ENCODE measurements around the gene ZBTB42.
"Not testable (repeated sequence)": the region's sequence is repeated elsewhere in the genome, so short reads cannot be mapped to it uniquely, and the experiment has no call there.

ZBTB42 gene

DNA sequence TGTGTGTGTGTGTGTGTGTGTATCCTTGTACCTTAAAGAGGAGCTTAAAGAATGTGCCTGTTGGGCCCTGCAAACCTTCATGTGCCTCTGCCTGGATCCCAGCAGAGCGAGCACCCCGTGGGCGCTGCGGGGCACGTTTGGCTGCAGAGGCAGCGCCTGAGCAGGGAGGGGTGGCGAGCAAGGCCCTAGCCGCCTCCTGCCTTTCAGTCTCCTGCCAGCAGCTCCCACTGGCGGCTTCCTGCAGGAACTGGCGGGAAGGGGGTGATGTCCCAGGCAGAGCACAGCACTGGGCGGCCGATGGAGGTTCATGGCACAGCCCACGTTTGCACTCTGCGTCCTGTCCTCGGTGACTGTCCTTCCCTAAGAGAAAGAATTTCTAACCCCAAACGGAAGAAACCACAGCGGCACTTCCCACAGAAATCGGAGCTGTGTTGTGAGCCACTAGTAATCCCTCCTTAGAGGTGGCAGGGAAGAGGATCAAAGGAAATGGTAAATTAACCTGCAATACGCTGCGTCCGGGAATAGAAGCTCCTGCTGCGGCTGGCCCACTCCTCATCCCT, 19.8 kb downstream of the ZBTB42 start:
- Mint-ChIP-seq H3K36me3 (ENCODE audit: low read depth) (peaks cover 2% of the 10 kb centered on the region), H3K27ac (no peak overlapping the region), H3K9me3 (peaks cover 8% of the 10 kb centered on the region), H3K4me1 (peaks cover 15% of the 10 kb centered on the region), H3K4me3 (no peak overlapping the region), H3K27me3 (peaks cover 15% of the 10 kb centered on the region)
- no peak for DNase-seq
- ATAC-seq, result no peak

- peaks cover 13% of the 10 kb centered on the region for H3K4me1 Mint-ChIP-seq
- no peak overlapping the region for H3K4me3 Mint-ChIP-seq
- no peak overlapping the region for H3K27ac Mint-ChIP-seq
- DNase-seq (no peak), ATAC-seq (no peak)
- peaks cover 8% of the 10 kb centered on the region for H3K9me3 Mint-ChIP-seq
- H3K27me3 Mint-ChIP-seq, result peaks cover 17% of the 10 kb centered on the region
- H3K36me3 Mint-ChIP-seq (ENCODE audit: low read depth), result peaks cover 2% of the 10 kb centered on the region
These were observed 20.5 kb downstream of the ZBTB42 start for GRCh38 chr14:104821229-104821945.

DNA sequence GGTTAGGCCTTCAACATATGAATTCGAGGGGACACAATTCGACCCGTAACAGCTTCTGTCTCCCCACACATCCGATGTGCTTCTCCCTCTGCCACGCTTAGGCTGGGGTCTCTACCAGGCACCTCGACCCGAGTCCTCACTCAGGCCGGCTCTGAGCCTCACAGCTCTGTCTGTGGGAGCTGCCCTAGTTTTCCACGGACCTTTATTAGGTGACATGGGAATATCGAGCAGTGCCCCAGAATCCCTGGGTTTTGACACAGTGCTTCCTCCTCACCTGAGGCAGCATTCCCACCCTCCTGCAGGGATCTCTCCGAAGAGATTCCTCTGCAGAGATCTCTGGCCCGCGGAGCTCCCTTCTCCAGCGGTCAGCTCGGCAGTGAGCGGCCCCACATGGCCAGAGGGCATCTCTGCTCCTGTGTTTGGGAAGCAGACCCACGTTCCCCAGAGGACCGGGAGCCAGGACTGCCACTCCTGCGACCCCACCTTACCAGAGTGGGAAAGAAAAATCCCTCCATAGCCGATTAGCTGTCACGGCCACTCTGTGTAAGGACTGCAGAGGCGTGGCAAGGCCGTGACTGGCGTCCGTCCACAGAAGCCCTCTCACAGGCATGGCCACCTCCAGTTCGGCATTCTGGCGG, 21.2 kb downstream of the ZBTB42 start:
- no peak for DNase-seq
- peaks cover 11% of the 10 kb centered on the region for H3K4me1 Mint-ChIP-seq
- H3K9me3 Mint-ChIP-seq, result peaks cover 8% of the 10 kb centered on the region
- H3K4me3 Mint-ChIP-seq, result no peak overlapping the region
- peaks cover 19% of the 10 kb centered on the region for H3K27me3 Mint-ChIP-seq
- ATAC-seq, result no peak
- H3K27ac Mint-ChIP-seq, result no peak overlapping the region
- peaks cover 2% of the 10 kb centered on the region for H3K36me3 Mint-ChIP-seq (ENCODE audit: low read depth)

DNA sequence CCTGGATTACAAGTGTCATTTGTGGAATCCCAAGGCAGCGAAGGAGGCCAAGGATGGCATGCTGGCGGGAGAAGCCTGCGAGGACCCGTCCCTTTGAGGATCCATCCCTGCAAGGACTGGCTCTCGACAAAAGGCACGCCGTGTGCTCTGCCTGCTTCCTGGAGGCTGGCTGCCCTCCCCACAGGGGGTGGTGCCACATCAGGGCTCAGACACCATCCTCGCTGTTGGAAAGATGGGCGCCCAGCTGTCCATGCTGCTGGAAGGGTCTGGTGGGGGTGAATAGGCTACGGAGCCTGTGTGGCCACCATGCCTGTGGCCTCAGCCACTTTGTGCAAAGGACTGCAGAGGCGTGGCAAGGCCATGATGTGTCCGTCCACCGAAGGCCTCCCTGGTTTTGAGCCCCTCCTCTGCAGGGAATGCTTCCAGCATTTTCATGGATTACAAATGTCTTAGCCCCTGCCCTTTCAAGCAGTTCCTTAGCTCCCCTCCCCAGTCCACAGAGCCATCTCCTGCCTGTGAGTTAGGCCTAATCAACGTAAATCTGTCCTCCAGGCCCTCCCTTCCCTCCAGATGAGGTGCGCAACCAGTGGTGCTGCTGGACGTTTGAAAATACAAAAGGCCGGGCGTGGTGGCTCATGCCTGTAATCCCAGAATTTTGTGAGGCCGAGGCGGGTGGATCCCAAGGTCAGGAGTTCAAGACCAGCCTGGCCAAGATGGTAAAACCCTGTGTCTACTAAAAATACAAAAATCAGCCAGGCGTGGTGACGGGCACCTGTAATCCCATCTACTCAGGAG, 22.1 kb downstream of the ZBTB42 start:
- peaks cover 11% of the 10 kb centered on the region for H3K4me1 Mint-ChIP-seq
- H3K27ac Mint-ChIP-seq, result no peak overlapping the region
- no peak overlapping the region for H3K4me3 Mint-ChIP-seq
- no peaks in the 10 kb centered on the region for H3K36me3 Mint-ChIP-seq (ENCODE audit: low read depth)
- DNase-seq, result no peak
- H3K27me3 Mint-ChIP-seq, result peaks cover 25% of the 10 kb centered on the region
- peaks cover 8% of the 10 kb centered on the region for H3K9me3 Mint-ChIP-seq
- no peak for ATAC-seq

GRCh38 chr14:104824353-104824997, 23.6 kb downstream of the ZBTB42 start:
- Mint-ChIP-seq H3K4me3 (peak overlapping the region; percentile 2), H3K4me1 (peaks cover 11% of the 10 kb centered on the region), H3K9me3 (peaks cover 8% of the 10 kb centered on the region), H3K27me3 (peaks cover 25% of the 10 kb centered on the region), H3K27ac (no peak overlapping the region), H3K36me3 (ENCODE audit: low read depth) (no peaks in the 10 kb centered on the region)
- DNase-seq (no peak), ATAC-seq (no peak)

- Mint-ChIP-seq H3K9me3 (peaks cover 8% of the 10 kb centered on the region), H3K4me1 (peaks cover 11% of the 10 kb centered on the region), H3K36me3 (ENCODE audit: low read depth) (no peaks in the 10 kb centered on the region), H3K4me3 (peak overlapping the region; percentile 72), H3K27ac (no peak overlapping the region), H3K27me3 (peaks cover 25% of the 10 kb centered on the region)
- ATAC-seq (peak; percentile 90), DNase-seq (peak; percentile 98)
These were observed 25.4 kb downstream of the ZBTB42 start for GRCh38 chr14:104826189-104826860.

GRCh38 chr14:104826861-104827176, 25.9 kb downstream of the ZBTB42 start:
- Mint-ChIP-seq H3K4me3 (peak overlapping the region; percentile 61), H3K4me1 (peaks cover 11% of the 10 kb centered on the region), H3K36me3 (ENCODE audit: low read depth) (no peaks in the 10 kb centered on the region), H3K27ac (no peak overlapping the region), H3K27me3 (peaks cover 25% of the 10 kb centered on the region), H3K9me3 (peaks cover 8% of the 10 kb centered on the region)
- DNase-seq, result no peak
- ATAC-seq, result no peak

- peaks cover 8% of the 10 kb centered on the region for H3K9me3 Mint-ChIP-seq
- ATAC-seq, result peak; percentile 76
- H3K27me3 Mint-ChIP-seq, result peaks cover 25% of the 10 kb centered on the region
- peak overlapping the region; percentile 61 for H3K4me3 Mint-ChIP-seq
- H3K27ac Mint-ChIP-seq, result no peak overlapping the region
- peak; percentile 47 for DNase-seq
- H3K36me3 Mint-ChIP-seq (ENCODE audit: low read depth), result no peaks in the 10 kb centered on the region
- H3K4me1 Mint-ChIP-seq, result peaks cover 11% of the 10 kb centered on the region
These were observed 26.5 kb downstream of the ZBTB42 start for GRCh38 chr14:104827177-104828055.

- Mint-ChIP-seq H3K27ac (no peak overlapping the region), H3K27me3 (peaks cover 10% of the 10 kb centered on the region), H3K4me3 (no peak overlapping the region), H3K9me3 (no peaks in the 10 kb centered on the region), H3K4me1 (peaks cover 7% of the 10 kb centered on the region), H3K36me3 (ENCODE audit: low read depth) (no peaks in the 10 kb centered on the region)
- no peak for ATAC-seq
- DNase-seq, result no peak
These were observed 29.9 kb downstream of the ZBTB42 start for GRCh38 chr14:104830781-104831180.

DNA sequence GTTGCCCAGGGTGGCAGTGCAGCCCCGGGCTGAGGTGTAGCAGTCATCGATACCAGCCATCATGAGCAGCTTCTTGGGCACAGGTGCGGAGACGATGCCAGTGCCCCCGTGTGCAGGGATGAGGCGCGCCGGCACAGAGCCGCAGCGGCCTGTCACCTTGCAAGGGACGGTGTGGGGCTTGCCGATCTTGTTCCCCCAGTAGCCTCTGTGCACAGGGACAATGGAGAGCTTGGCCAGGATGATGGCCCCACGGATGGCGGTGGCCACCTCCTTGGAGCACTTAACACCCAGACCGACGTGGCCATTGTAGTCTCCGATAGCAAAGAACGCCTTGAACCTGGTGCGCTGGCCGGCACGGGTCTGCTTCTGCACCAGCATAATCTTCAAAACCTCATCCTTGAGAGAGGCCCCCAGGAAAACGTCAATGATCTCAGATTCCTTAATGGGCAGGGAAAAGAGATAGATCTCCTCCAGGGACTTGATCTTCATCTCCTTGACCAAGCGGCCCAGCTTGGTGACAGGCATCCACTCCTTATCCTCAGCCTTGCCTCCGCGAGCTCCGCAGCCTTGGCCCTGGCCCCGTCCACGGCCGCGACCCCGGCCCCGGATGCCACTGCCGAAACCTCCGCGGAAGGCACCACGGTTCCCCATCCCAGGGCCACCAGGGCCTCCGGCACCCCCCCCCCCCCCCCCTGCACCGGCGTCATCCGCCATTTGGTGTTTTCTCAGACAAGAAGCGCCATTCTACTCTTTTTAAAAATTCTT, 35.5 kb downstream of the ZBTB42 start:
- H3K36me3 Mint-ChIP-seq (ENCODE audit: low read depth); H3K9me3 Mint-ChIP-seq; H3K4me3 Mint-ChIP-seq; ATAC-seq; H3K27ac Mint-ChIP-seq; H3K4me1 Mint-ChIP-seq; DNase-seq: not testable (repeated sequence)
- peaks cover 11% of the 10 kb centered on the region for H3K27me3 Mint-ChIP-seq

DNA sequence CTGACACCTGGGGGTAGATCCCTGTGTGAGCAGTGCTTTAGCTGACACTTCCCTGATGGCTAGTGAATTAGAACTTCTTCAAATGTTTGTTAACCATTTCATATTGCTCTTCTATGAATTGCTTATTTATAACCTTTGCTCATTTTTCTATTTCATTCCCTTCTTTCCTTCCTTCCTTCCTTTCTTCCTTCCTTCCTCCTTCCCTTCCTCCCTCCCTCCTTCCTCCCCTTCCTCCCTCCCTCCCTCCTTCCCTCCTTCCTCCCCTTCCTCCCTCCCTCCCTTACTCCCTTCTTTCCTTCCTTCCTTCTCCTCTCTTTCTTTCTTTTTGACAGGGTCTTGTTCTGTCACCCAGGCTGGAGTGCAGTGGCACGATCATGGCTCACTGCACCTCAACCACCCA, 40.8 kb downstream of the ZBTB42 start:
- no peak for DNase-seq
- Mint-ChIP-seq H3K9me3 (no peaks in the 10 kb centered on the region), H3K4me1 (peaks cover 4% of the 10 kb centered on the region), H3K27me3 (peaks cover 48% of the 10 kb centered on the region), H3K27ac (no peak overlapping the region), H3K4me3 (no peak overlapping the region), H3K36me3 (ENCODE audit: low read depth) (no peaks in the 10 kb centered on the region)
- no peak for ATAC-seq

GRCh38 chr14:104843006-104843405, 42.1 kb downstream of the ZBTB42 start:
- H3K4me1 Mint-ChIP-seq, result peaks cover 4% of the 10 kb centered on the region
- H3K27me3 Mint-ChIP-seq, result peaks cover 53% of the 10 kb centered on the region
- no peak for ATAC-seq
- DNase-seq, result no peak
- no peak overlapping the region for H3K27ac Mint-ChIP-seq
- no peaks in the 10 kb centered on the region for H3K36me3 Mint-ChIP-seq (ENCODE audit: low read depth)
- no peak overlapping the region for H3K4me3 Mint-ChIP-seq
- no peaks in the 10 kb centered on the region for H3K9me3 Mint-ChIP-seq

Measured in activated naive CD8-positive, alpha-beta T cell treated with anti-CD3 and anti-CD28 coated beads, Interleukin-2, amount 50 U/mL, for 24 hours (primary cell).